Transverse colon (tissue), 4 donors: Measurements from ENCODE around the gene PRSS36.

ENCODE experiments used
- CTCF ChIP-seq, 5 experiments: fragments of 200-600 bp in 3 of 5; fragments of 450-650 bp in 2 of 5; sonication (generic) in 3 of 5; IDR thresholded peaks; 1 replicate in 2 of 5; 2 replicates in 3 of 5; pipeline ENCODE4 v1.5.1; 2016 to 2017; ENCODE audit warnings: antibody characterized with exemption in 5 of 5, inconsistent platforms in 3 of 5, mild to moderate bottlenecking in 2 of 5, moderate library complexity in 1 of 5
- POLR2AphosphoS5 ChIP-seq, 3 donors: sonication (generic); formaldehyde crosslinking; IDR thresholded peaks; one replicate each; pipeline ENCODE4 v1.6.1; 2016; ENCODE audit warnings: antibody characterized with exemption in 3 of 3

- TF ChIP-seq POLR2AphosphoS5 (IDR thresholded peaks at IDR 0.05) (no peak), CTCF (IDR thresholded peaks at IDR 0.05) (no peak)
Observed at GRCh38 chr16:31190818-31191444, 41.1 kb upstream of the PRSS36 start.
